ENCODE measurements around the gene OLFML2A. TPM values are rescaled to one million over a fixed set of nuclear protein-coding genes. Genes with fewer than 3 reads are reported as not detected.

OLFML2A gene
- total and polyA plus RNA-seq, 2 donors from 2014 or later: 5.1 to 12.2 TPM

DNA sequence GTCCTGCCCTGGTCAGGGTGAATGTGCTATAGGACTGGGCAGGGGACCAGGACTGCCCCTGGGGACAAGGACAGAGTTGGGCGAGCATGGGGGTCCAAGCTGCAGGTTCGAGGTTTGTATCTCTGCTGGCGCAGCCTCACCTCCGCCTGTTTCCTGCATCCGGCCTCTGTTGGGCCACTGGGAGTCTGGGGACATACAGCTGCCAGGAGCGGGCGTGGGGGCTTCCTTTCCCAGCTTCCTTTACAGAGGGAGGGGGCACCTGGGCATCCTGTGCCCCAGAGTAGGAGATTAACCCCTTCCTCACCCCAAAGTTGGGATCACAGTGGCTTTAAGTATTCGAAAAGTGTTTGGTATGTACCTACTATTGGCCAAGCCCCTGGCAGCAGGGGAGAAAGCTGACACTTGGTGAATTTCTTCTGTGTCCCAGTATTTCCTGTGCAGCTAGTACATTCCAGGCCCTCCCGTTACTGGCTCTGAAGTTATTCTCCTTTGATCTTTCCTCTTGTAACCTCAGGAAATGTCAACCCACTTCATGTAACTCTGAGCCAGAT is 19.0 kb downstream of the OLFML2A start:
- Histone ChIP-seq H3K4me1 (ENCODE audit: control insufficient read depth in 2 of 3, insufficient read depth in 2 of 3, low read depth in 1 of 3, low read length in 3 of 3) (peaks cover 0 to 11% (median 0%) of the 10 kb centered on the region in 3 donors), H3K36me3 (ENCODE audit: control insufficient read depth in 2 of 3, insufficient read depth in 3 of 3, low read length in 3 of 3) (no peaks in the 10 kb centered on the region), H3K9me3 (ENCODE audit: control insufficient read depth in 2 of 3, insufficient read depth in 1 of 3, low read length in 3 of 3) (no peaks in the 10 kb centered on the region), H3K27ac (ENCODE audit: low read depth in 2 of 2, low read length in 2 of 2) (no peak overlapping the region), H3K4me3 (ENCODE audit: low read length in 3 of 3) (no peak overlapping the region), H3K9ac (ENCODE audit: low read length in 3 of 3) (no peak overlapping the region), H3K27me3 (ENCODE audit: control insufficient read depth, insufficient read depth, low read length) (no peaks in the 10 kb centered on the region)
- DNase-seq: no peak
- TF ChIP-seq CTCF (IDR thresholded peaks at IDR 0.05; ENCODE audit: borderline replicate concordance, extremely low read depth, insufficient read depth): no peak
- intact Hi-C loops (cut with DNase I): no loop called here
- FAIRE-seq: no peak

- TF ChIP-seq CTCF (IDR thresholded peaks at IDR 0.05; ENCODE audit: borderline replicate concordance, extremely low read depth, insufficient read depth): no peak
- no peak for FAIRE-seq
- no peak overlapping the region for H3K27ac ChIP-seq (ENCODE audit: low read depth in 2 of 2, low read length in 2 of 2)
- H3K27me3 ChIP-seq (ENCODE audit: control insufficient read depth, insufficient read depth, low read length): no peaks in the 10 kb centered on the region
- H3K36me3 ChIP-seq (ENCODE audit: control insufficient read depth in 2 of 3, insufficient read depth in 3 of 3, low read length in 3 of 3): no peaks in the 10 kb centered on the region
- H3K9me3 ChIP-seq (ENCODE audit: control insufficient read depth in 2 of 3, insufficient read depth in 1 of 3, low read length in 3 of 3): no peaks in the 10 kb centered on the region
- no peak for DNase-seq
- peaks cover 0 to 11% (median 0%) of the 10 kb centered on the region in 3 donors for H3K4me1 ChIP-seq (ENCODE audit: control insufficient read depth in 2 of 3, insufficient read depth in 2 of 3, low read depth in 1 of 3, low read length in 3 of 3)
- no peak overlapping the region for H3K9ac ChIP-seq (ENCODE audit: low read length in 3 of 3)
- intact Hi-C loops (cut with DNase I): no loop called here
- no peak overlapping the region for H3K4me3 ChIP-seq (ENCODE audit: low read length in 3 of 3)
Measured at GRCh38 chr9:124797343-124798103, 20.6 kb downstream of the OLFML2A start.

- no peak overlapping the region for H3K9ac ChIP-seq (ENCODE audit: low read length in 3 of 3)
- H3K9me3 ChIP-seq (ENCODE audit: control insufficient read depth in 2 of 3, insufficient read depth in 1 of 3, low read length in 3 of 3): no peaks in the 10 kb centered on the region
- H3K4me3 ChIP-seq (ENCODE audit: low read length in 3 of 3): no peak overlapping the region
- no peaks in the 10 kb centered on the region for H3K27me3 ChIP-seq (ENCODE audit: control insufficient read depth, insufficient read depth, low read length)
- intact Hi-C loops (cut with DNase I): no loop called here
- no peak for TF ChIP-seq CTCF (IDR thresholded peaks at IDR 0.05; ENCODE audit: borderline replicate concordance, extremely low read depth, insufficient read depth)
- peaks cover 0 to 11% (median 0%) of the 10 kb centered on the region in 3 donors for H3K4me1 ChIP-seq (ENCODE audit: control insufficient read depth in 2 of 3, insufficient read depth in 2 of 3, low read depth in 1 of 3, low read length in 3 of 3)
- DNase-seq (no peak), FAIRE-seq (no peak)
- H3K27ac ChIP-seq (ENCODE audit: low read depth in 2 of 2, low read length in 2 of 2): no peak overlapping the region
- no peaks in the 10 kb centered on the region for H3K36me3 ChIP-seq (ENCODE audit: control insufficient read depth in 2 of 3, insufficient read depth in 3 of 3, low read length in 3 of 3)
Measured at GRCh38 chr9:124799274-124800006, 22.5 kb downstream of the OLFML2A start.

Data from kidney (tissue), 14 donors.